DLD1 (cell line): Measurements from ENCODE around the gene CLEC19A.

Experiments
- in situ Hi-C: cut with HindIII; loops from 2 replicates; pipeline ENCODE4 v1.10.0; 2017; ENCODE audit warnings: low sequenced_read_pairs

CLEC19A gene

GRCh38 chr16:19284207-19284606 is 1.3 kb upstream of the CLEC19A start:
- in situ Hi-C loops: loop anchor here (5.0 kb wide), 1 partner anchor 53 kb away; no protein-coding TSS in a partner anchor

GRCh38 chr16:19286827-19287226 is 1.3 kb downstream of the CLEC19A start:
- in situ Hi-C loops: no loop called here

GRCh38 chr16:19287241-19287640 is 1.7 kb downstream of the CLEC19A start:
- in situ Hi-C loops: no loop called here

GRCh38 chr16:19288872-19289799 is 3.6 kb downstream of the CLEC19A start:
- in situ Hi-C loops: no loop called here

- in situ Hi-C loops: no loop called here
Observed at GRCh38 chr16:19289811-19290485, 4.4 kb downstream of the CLEC19A start.

GRCh38 chr16:19290860-19291259 is 5.3 kb downstream of the CLEC19A start:
- in situ Hi-C loops: no loop called here

GRCh38 chr16:19291475-19291874 is 5.9 kb downstream of the CLEC19A start:
- in situ Hi-C loops: no loop called here

GRCh38 chr16:19292186-19292585 is 6.7 kb downstream of the CLEC19A start:
- in situ Hi-C loops: no loop called here

- in situ Hi-C loops: no loop called here
Observed at GRCh38 chr16:19294156-19294649, 8.7 kb downstream of the CLEC19A start.

- in situ Hi-C loops: no loop called here
Observed at GRCh38 chr16:19295393-19295792, 9.9 kb downstream of the CLEC19A start.

GRCh38 chr16:19297454-19297853 is 11.9 kb downstream of the CLEC19A start:
- in situ Hi-C loops: no loop called here

- in situ Hi-C loops: no loop called here
Observed at GRCh38 chr16:19299565-19299964, 14.0 kb downstream of the CLEC19A start.

GRCh38 chr16:19301931-19302330 is 16.4 kb downstream of the CLEC19A start:
- in situ Hi-C loops: no loop called here

GRCh38 chr16:19304750-19305149 is 19.2 kb downstream of the CLEC19A start:
- in situ Hi-C loops: no loop called here

GRCh38 chr16:19305443-19305842 is 19.9 kb downstream of the CLEC19A start:
- in situ Hi-C loops: no loop called here

- in situ Hi-C loops: no loop called here
Observed at GRCh38 chr16:19307587-19308241, 22.2 kb downstream of the CLEC19A start.

- in situ Hi-C loops: no loop called here
Observed at GRCh38 chr16:19308392-19308791, 22.9 kb downstream of the CLEC19A start.

GRCh38 chr16:19309178-19309577 is 23.6 kb downstream of the CLEC19A start:
- in situ Hi-C loops: no loop called here

GRCh38 chr16:19314718-19315425 is 29.3 kb downstream of the CLEC19A start:
- in situ Hi-C loops: no loop called here

- in situ Hi-C loops: no loop called here
Observed at GRCh38 chr16:19315889-19316433, 30.4 kb downstream of the CLEC19A start.
